ENCODE data around the gene OR2F1.

Gene OR2F1, protein sequence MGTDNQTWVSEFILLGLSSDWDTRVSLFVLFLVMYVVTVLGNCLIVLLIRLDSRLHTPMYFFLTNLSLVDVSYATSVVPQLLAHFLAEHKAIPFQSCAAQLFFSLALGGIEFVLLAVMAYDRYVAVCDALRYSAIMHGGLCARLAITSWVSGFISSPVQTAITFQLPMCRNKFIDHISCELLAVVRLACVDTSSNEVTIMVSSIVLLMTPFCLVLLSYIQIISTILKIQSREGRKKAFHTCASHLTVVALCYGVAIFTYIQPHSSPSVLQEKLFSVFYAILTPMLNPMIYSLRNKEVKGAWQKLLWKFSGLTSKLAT

DNA sequence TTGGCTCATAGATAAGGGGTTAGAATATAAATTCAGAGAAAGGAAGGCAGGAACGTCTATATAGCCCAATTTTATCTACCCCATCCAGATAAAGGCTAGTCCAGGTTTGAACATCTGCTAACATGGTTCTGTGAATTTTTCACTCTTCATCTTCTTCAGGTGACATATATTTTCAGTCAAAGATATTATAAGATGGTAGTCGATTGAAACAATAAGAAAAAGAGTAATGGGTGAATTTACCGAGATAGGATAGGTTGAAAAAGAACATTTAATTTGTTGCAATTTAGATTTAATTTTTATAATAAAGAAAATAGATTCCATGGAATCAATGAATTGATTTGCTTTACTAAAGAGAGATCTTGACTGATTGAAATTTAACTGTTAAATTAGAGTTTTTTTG, at the start of gene OR2F1:
OR2F1 (plus strand) TSS at position 301 of the 400 bp plus-strand sequence. CDS start 5,127 bp downstream, outside the sequence.
- DNase-seq (ENCODE audit: low read depth), result no peak

DNA sequence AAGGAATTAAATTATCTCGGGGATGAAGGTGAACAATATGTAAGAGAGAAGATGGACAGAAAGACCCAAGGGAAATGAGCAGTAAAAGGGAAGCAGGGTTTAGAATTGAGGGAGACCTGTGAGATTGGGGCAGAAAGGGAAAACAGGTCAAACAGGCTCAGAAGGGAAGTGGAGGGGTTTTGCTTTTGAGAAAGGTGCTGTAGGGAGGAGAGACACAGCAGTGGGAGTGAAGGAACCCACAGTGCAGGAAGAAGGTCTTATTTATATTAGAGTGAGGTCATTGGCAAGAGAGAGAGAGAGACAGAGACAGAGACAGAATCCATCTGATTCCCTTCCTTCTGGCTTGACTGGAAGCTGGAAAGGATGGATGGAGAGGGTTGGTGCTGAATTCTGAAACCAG, 49.1 kb upstream of the OR2F1 start:
- DNase-seq (ENCODE audit: low read depth), result no peak

DNA sequence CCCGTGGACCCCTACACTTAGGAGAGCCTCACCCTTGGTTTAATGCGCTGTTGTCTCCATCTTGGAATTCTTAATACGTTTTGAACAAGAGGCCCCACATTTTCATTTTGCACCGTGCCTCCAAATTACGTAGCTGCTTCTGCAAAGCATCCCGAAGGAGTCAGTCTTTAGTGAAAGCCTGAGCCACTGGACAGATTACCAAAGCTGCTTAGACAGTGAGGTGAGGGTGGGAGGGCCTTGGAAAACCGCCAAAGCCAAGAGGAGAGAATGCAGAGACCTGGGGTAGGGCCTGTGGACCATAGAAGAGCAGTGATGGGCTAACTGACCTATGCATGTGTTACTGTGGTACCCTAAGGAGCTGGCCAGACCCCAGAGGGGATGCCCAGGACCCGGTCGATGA, 48.5 kb upstream of the OR2F1 start:
- DNase-seq (ENCODE audit: low read depth), result no peak

DNA sequence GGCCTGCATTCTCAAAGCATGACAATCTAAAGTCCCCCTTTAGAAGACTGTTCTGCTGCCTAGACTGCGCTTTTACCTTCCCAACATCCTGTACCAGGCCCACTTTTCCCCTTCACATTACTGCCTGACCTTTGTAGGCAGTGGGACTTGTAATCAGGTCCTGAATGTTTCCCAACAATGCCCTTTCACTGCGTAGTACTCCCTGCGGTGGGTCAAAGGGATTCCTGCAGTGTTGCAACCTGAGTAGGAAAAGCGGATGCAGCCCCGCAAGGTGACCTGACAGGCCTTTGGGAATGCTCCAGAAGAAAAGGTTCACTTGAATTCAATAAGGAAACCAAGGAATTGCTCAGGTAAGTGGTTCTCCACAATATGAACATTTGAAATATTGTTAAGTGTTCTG, 47.7 kb upstream of the OR2F1 start:
- no peak for DNase-seq (ENCODE audit: low read depth)

DNA sequence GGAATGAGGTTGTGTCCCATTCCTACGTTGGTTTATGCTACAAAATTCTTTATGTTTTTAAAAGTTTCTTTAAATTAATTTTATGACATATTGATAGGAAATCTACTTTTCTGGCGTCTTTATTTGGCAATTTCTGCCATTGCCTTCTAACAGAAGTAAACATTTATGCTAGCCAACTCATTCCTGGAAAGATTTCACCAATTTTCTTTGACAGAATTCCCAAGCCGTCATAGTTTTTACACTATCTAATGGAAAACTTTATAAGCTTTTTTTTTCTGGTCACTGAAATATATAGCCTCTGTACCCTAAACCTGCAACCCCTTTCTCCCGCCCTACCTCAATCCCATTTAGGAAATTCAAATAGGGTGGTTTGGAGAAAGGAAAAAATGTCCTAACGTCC, 46.5 kb upstream of the OR2F1 start:
- no peak for DNase-seq (ENCODE audit: low read depth)

DNA sequence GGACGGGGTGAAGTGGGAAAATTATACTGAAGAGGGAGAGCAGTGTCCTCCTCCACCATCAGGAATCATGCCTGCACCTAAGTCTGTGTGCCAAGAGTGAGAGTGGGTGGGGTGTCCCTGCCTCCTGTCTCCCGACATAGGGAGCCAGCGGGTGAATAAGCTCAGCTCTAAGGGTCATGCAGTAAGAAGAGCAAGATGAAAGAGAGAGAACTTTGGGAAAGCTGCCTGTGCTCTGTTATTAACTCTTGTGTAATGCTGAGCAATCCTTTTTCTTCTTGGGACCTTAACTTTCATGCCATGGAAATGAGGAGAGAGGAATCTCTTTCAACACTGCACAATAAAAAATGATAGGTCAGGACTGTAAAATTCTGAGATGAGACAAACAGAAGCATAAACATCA, 44.8 kb upstream of the OR2F1 start:
- no peak for DNase-seq (ENCODE audit: low read depth)

DNA sequence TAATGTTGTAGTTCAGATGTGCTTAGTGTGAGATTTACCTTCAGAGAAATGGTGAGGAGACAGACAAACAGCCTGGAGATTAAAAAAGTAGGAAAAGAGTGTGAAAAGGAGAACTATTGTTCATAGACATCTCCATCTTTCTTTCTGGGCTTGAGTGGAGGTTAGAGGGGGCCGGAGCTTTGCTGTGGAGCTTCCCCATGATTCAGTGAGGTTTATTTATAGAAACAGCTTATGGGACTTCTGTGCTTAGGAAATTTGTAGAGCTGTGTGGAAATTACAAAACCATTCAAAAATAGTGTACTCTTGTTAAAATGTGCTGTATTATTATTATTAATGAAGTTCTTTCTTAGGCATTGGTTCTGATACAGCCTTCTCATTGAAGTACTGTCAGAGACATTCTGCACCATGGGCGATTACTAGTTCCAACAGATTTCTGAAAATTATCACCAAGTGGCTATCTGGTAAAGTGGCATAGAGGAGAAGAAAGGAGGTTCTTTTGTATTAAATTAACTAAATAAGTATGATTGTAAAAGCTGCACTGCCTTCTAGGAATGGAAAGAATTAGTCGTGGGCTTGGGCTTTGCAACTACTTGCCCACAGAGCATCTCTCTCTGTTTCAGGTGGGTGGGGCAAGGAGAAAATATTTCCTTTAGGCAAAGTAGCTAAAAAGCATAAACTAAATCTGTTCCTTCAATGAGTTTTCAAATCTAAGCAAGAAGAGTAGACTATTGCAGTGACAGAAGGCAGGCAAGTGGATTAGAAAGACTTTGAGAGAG, 44.0 kb upstream of the OR2F1 start:
- no peak for DNase-seq (ENCODE audit: low read depth)

DNA sequence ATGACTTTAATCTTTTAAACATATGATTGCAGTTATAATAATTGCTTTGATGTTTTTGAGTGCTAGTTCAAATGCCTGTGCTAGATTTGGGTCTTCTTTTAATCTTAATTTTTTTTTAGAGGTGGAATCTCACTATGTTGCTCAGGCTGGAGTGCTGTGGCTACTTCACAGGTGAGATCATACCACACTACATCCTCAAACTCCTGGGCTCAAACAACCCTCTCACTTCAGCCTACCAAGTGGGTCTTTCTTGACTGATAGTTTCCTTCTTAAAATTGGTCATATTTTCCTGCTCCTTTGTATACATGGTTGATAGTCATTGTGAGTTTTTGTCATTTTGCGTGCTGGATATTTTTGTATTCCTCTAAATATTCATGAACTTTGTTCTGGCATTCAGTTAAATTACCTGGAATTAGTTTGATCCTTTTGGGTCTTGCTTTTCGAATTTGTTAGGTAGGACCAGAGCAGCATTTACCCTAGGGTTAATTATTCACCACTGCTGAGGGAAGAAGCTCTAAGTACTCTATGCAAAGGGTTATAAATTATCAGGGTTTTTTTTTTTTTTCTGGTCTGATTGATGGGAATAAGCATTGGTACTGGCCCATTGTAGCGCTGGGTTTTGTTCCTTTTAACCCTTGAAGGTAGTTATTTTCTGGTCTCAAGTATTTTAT, 40.6 kb upstream of the OR2F1 start:
- DNase-seq (ENCODE audit: low read depth), result no peak

DNA sequence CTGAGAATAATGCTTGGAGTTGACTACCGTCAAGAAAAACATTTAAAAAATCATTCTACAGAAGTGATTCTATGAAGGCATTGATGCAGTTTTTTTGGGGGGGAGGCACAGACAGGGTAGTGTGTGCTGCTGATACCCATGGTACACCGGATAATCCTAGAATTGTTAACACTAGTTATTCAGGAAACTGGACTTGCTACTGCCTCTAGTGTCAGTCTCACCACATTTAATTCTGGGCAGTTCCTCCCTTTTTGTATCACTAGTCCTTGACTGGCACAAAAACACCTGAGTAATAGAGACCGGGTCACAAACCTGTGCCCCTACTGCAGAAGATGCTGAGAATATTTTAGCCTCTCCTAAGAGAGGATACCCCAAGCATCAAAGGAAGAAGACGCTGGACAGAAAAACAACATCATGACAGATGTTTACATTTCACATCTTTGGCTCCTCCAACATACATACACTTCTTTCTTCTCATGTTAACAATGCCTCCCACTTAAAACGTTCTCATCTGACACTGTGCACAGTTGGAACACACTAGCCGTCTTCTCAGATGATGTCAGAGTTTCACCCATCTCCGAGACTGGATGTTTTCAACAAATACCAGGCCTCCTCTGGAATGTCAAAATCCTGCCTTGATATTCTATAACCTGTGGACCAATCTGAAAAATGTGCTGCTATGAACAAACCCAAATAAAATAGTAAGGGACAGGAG, 39.5 kb upstream of the OR2F1 start:
- no peak for DNase-seq (ENCODE audit: low read depth)

DNA sequence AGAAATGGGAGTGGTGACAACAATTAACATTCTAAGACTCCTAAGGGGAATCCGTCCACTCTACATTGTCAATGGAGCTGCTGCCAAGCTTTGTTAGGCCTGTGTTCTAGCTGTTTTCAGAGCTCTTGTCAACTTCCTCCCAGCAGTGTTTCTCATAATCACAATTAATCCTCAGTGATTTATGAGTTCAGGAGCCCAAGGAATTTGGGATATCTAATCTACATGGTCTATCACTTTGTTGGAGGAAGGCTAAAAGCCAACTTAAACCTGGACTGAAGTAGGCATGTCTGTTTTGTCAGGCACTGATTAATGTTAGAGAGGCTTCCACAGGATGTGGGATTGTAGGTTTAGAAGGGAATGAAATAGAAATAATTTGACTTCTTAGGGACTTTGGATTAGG, 29.8 kb upstream of the OR2F1 start:
- DNase-seq (ENCODE audit: low read depth), result no peak

DNA sequence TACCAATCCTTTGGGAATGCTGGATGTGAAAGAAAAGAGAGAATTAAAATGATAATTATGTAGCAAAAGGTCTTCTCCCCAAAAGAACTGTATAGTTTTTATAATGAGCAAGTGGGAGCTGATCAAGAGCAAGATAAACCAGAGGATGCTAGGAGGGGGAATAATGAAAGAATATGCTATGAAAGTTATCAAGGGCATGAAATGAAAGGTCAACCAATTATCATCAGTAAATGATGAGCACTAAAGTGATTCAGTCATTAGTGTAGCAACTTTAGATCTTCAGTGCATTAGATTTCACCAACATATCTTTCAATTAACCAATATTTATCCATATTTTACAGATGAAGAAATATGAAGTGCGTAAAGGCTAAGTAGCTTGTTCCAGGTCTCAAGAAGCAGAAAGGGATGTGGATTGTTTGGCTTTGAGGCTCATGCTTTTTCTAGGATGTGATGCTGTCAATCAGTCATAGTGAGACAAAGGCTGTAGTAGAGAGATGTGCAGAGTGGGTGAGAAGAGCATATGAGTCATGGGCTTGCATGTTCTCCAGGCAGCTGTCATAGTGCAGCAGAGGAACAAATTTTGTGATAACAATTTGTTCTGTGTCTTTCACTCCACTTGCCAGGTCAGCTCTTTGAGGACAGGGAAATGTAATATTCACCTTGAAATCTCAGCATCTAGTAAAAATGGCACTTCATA, 25.3 kb upstream of the OR2F1 start:
- no peak for DNase-seq (ENCODE audit: low read depth)

DNA sequence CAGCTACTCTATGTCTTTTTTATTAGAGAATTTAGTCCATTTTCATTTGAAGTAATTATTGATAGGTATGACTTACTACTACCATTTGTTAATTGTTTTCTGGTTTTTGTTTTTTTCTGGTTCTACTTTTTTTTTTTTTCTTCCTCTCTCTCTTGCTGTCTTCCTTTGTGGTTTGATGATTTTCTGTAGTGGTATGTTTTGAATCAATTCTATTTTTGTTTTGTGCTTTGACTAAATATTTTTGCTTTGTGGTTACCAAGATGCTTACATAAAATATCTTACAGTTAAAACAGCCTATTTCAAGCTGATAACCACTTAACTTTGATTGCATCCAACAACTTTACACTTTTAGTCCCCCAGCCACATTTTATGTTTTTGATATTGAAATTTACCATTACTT, 22.9 kb upstream of the OR2F1 start:
- no peak for DNase-seq (ENCODE audit: low read depth)

DNA sequence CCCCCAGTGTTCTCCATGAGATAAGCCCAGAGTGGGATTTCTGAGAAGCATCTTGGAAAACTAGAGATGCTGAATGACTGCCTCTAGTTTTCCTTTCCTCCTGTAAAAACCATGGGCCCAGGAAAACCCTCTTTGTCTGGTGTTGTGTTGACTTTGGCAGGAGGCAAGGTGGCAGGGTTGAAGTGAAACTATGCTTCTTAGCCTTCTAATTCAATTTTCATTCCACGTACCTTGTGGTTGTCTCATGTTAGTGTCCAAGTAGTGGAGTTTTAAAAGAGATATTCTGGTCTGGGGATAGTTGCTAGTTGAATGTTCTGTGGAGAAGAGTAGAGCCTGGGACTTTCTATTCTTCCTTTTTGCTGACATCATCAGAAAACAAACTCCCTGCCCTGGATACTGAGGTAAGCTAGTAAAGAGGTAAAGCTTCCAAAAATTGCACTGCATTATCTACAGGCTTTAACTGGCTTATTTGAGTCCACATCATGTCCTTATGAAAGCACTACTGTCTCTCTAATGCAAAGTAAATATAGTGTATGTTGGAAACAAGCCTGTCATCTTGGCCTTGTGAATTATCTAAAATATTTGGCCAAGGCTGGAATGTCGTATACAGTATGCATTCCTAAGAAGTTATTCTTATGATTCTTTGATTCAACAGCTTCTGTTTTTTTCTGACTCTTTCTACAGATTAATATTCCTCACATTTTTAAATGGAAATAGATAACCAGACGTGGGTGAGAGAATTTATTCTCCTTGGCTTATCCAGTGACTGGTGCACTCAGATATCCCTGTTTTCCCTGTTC, 19.9 kb upstream of the OR2F1 start, which contains the start of gene OR2F2:
OR2F2 (plus strand) TSS at position 708 of the 800 bp plus-strand sequence; CDS start at position 708, 0 bp downstream.
- peak; percentile 11 for DNase-seq (ENCODE audit: low read depth)

DNA sequence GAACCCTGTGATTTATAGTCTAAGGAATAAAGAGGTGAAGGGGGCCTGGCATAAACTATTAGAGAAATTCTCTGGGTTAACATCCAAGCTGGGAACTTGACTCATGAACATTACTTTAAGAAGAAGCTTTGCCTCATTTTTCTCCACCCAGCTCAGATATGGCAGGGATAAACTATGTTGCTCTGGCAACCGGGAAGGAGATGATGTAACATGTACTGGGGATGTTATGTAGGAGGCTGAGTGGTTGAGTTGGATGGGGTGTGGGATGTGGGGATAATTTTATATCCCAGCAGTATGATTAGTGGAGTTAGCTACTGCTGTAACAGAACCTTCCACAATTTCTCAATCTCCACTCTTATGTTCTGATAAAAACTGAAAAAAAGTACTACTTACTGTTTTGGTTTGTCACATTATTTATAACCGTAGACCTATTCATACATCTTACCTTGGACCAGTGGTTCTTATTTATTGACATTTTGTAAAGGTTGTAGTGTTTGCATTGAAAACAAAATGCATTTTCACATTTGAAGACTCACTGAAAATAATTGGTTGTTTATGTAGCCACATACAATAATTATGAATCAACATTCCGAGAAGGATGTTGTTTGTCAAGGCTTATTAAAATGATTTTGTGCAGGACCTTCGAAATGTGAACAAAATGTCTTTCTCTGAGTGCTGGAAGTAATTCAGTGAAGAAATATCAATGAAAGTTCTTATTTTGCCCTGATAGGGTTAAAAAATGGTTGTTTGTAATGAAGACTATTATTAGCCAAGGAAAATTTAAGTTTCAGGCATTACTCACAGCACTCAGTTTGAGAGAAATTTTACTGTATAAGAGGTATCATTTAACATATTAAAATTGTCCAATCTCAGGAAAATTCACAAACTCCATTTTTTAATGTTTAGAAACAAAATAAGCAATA, 18.3 kb upstream of the OR2F1 start:
- peak; percentile 2 for DNase-seq (ENCODE audit: low read depth)

DNA sequence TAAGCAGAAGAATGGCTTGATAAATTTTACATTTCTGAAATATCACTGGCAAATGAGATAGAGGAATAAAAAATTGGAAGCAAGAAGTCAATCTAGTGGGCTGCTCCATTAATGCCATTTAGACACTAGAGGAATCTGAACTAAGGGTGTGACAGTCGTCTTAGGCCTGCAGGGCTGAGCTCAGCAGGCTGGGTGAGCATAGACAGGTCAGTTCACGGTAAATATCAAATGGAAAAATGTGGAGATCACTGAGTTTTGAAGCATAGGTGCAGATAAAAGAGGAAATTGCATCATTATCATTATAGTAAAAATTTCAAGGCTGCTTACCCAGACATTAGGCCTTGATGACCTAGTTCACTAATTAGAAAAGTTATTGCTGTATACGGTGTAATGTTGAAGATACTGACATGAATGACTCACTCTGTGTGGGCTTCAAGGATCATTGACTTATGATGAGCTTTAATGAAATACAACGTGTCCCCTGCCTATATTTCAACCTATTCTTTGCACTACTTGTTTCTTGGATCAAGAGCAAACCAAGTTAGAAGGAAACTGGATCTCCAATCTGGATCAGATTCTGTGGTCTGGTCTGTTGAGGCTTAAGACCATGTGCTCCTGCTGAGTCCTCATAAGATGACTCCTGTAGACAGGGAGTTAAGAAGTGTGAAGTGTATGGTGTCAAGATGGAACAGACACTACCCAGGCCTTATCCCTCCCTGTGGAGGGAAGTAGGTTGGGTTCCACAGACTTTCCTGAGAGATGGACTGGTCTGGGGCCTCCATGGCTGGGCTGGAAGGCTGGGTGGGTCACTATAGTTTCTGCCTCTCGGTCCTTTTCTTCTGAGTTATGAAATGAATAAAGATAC, 16.0 kb upstream of the OR2F1 start:
- no peak for DNase-seq (ENCODE audit: low read depth)

DNA sequence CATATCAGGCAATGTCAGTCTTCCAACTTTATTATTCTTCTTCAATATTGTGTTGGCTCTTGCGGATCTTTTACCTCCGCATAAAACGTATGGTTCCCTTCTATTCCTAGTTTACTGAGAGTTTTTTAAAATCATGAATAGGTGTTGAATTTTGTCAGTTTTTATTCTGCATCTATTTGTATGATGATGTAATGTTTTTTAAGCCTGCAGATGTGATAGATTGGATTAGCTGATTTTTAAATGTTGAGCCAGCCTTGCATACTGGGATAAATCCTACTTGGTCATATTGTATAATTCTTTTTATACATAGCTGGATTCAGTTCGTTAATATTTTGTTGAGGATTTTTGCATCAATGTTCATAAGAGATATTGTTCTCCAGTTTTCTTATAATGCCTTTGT, 9.2 kb upstream of the OR2F1 start:
- DNase-seq (ENCODE audit: low read depth), result no peak

DNA sequence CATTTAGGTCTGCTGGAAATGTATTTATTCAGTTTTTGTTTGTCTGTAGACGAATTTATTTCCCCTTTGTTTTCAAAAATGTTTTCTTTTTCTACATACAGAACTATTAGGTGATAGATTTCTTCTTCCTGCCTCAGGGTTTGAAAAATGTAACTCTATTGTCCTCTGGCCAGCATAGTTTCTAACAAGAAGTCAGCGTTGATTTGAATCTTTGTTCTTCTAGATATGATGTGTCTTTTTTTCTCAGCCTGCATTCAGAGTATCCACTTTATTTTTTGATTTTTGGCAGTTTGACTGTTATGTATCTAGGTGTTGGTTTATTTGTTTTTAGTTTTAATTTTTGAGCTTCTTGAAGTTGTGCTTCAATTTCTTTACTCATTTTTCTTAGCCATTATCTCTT, 7.5 kb upstream of the OR2F1 start:
- DNase-seq (ENCODE audit: low read depth), result no peak

DNA sequence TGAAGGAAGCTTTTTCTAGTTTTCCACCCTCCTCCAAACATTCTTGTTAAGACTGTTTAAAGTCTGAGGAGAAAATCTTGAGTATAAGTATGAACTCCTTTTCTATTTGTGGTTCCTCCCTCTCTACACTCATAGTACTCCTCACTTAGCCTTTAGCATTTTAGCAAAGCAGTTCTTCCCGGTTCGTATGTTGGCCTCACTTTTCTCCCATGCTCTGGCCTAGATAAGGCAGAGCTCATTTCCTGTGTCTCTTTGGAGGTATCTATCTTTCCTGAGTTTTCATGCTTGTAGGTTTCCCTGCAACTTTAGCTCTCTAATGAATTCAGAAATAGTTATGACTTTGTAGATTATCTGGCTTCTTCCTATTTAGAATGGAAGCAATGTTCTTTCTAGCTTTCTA, 5.9 kb upstream of the OR2F1 start:
- no peak for DNase-seq (ENCODE audit: low read depth)

DNA sequence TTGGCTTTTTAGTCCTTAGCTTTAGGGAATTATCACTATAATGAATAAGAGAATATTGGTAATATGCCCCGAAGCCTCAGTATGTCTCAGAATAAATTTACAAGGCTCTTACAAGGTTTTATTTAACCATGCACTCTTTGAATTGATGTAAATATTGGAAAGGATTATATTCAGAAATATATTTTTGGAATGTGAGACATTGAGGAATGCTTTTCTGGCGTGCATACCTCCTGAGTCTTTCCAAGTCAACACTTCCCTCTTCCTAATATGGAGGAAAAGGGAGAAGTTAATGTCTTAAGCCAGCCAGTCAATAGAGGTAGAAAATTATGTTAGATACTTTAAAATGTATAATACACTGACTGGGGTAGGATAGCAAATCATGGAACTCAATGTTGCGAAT, 1.2 kb upstream of the OR2F1 start:
- no peak for DNase-seq (ENCODE audit: low read depth)

Data from HS-5 (cell line).